Fibroblast of skin of abdomen (primary cell): ENCODE measurements around the gene FBXO15.

Source experiments
- DNase-seq: peaks from one replicate; pipeline ENCODE4 v3.0.0-alpha.2; 2013

FBXO15 gene

GRCh38 chr18:74060579-74060978 lies 87.1 kb downstream of the FBXO15 start:
- DNase-seq: no peak

- no peak for DNase-seq
These were observed 96.8 kb downstream of the FBXO15 start for GRCh38 chr18:74050807-74051206.

- no peak for DNase-seq
These were observed 106.9 kb downstream of the FBXO15 start for GRCh38 chr18:74040459-74041332.

GRCh38 chr18:74040008-74040407 lies 107.6 kb downstream of the FBXO15 start:
- DNase-seq: no peak

GRCh38 chr18:74029161-74029560 lies 118.5 kb downstream of the FBXO15 start:
- no peak for DNase-seq
